Kidney glomerular epithelial cell (primary cell): ENCODE results near the gene RAB5B.
A peak's percentile ranks its signal among the peaks of the same experiment; 100 is the strongest.

Experiments
- DNase-seq: peaks from one replicate; lab custom pipeline; 2025; lab: John Stamatoyannopoulos, UW

Gene RAB5B, protein sequence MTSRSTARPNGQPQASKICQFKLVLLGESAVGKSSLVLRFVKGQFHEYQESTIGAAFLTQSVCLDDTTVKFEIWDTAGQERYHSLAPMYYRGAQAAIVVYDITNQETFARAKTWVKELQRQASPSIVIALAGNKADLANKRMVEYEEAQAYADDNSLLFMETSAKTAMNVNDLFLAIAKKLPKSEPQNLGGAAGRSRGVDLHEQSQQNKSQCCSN

DNA sequence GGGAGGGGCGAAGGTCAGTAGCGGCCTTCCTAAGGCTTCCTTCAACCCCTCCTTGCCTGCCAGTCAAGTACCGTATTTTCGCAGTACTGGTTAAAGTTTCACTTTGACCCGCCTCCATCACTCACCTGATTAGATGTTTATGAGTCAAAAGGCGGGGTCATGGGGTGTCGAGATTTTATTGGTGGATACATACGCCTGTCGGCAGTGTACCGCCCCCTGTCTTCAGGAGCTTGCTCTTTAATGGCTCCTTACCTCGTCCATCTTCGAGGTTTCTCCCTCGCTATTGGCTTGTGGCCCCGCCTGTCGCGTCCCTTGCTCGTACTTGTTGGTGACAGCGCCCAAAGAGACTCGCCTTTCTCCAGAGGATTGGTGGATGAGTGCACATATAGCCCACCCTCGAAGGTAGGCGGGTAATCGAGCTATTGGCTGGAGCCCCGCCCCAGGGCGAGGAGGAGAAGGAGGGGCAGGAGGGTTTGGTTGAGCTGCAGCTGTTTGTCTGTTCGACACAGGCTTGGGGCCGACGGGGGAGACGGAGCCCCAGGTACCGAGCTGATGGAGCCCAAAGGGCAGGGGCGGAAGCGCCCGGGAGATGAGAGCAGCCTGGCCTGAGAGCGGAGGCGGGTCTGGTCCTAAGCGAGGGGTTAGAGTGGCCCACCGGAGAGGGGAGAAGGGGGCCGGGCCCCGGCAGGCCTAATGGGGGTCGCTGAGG, at the start of gene RAB5B:
Gene RAB5B (plus strand): TSS at position 480 of the 709 bp plus-strand sequence. CDS start 12,883 bp downstream, outside the sequence.
- peak; percentile 100 for DNase-seq

DNA sequence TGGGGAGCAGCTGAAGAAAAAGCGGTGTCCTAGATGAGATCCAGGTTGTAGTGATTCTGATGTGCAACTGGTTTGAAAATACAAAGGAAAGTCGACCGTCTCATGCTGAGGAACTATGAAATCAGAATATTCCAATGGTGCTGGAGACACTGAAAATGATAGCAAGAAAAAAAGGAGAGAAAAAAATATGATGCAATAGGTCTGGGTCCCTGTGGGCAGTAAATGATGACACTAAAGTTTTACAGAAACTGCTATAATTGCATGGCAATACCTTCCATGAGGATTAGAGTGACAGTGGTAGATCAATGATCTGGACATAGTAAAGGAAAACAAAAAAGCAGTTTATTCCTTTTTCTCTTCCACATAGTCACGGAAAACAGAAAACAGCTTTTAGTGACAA, 48.5 kb upstream of the RAB5B start:
- no peak for DNase-seq

DNA sequence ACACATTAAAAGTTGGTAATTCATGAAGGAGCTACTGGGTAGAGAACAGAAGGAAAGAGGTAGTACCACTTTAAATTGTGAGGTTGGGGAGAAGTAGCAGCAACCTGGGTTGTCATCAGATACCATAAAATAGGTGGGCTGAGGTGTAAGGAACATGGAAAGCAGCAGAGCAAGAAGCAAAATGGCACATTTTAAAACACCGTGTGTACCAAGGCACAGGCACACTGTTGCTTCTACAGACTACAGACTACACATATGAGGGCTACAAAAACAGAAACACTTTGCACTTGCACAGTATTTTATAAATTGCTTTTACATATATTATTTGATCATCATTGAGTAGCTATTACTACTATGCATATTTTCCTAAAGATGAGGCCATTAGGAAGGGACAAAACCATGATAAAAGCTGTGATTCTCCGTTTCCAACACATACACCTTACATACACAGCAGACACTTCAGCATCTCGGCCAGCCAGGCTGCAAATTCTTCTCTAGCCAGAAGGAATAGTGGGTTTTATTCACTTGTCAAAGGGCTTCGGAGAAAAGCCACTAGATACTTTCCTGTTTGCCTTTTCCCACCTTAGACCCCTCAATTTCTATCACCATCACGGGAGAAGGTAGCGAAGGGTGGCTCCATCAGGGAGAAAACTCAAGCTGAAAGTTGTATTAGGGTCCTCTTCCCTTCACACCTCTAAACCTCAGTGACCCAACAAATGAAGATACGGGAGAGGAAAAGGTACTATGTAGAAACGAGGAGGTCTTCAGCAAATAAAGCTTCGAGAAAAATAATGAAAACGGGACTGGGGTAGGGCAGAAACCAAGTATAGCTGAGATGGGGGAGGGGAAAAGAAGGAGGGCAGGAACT, 47.8 kb upstream of the RAB5B start:
- DNase-seq: no peak

DNA sequence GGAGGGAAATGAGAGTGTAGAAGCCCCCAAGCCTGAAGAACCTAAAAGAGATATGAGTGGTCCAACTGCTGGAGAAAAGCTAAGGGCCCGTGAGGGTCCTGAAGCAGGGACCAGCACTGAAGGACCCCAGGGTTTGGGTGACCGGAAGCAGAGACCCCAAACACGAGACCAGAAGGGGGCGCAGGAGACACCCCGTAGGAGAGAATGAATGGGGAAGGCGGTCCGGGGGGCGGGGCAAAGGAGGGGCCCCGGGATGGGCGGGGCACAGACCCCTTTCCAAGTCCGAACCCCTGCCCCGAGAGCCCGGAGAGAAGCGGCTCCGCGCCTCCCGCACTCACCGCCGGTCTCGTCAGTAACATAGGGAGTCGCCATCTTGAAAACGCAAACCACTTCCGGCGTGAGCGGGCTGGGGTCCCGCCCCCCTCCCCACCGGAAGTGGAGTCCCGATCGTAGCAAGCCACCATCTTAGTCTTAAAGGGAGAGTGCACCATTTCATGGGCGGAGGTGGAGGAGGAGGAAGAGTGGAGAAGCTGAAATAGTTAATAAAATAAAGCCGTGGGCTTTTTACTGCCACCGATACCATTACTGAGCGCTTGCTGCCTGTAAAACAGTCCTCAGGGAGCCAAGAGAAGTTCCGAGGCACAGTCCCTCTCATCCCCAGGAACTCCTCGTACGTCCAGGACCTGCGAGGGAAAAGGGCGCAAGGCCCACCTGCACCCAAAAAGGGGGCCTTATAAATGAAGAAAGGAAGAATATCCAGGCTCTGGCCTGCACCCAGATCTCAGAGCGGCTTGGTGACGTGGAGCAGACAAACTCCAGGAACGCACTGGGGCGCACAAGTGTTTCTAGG, 46.9 kb upstream of the RAB5B start:
- peak; percentile 81 for DNase-seq

DNA sequence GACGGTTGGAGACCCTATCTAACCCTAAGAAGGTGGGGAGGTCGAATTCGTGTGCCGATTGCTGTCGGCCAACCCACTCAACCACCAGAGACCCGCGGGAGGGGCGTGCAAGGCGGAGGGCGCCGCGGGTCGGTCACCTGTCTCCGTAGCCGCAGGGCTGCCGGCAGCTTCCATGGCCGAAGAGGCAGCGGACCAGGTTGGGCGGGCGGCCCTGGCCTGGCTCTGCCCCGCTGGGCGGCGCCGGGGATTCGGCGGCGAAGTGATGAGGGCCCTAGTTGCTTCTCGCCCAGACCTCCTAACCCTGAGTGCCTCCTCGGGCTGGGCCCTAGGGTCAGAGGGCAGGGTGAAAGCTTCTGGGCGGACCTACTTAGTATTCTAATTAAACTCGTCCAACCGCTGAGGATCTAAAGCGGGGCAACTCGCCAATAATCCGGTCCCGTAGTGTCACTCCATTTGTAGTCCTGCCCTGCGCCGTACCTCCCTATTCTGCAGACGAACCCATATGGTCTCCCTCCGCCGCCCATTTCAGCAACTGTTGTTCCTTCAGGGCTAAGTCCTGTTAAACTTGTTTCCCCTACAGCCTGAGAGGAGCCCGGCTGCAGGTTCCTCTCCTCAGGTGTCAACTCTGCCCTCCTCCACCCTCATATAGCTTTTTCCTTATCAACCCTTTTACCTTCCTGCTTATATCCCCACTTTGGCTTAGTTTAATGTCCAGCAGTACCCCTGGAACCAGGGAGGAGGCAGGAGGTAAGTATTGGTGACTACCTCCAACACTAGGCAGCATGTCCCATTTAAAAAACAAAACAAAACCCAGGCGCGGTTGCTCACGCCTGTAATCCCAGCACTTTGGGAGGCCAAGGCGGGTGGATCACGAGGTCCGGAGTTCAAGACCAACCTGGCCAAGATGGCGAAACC, 46.0 kb upstream of the RAB5B start, which contains the start of gene PYM1:
Gene PYM1 (minus strand): TSS at position 307 of the 915 bp plus-strand sequence. CDS start 133 bp downstream, at position 174.
- DNase-seq: peak; percentile 44

DNA sequence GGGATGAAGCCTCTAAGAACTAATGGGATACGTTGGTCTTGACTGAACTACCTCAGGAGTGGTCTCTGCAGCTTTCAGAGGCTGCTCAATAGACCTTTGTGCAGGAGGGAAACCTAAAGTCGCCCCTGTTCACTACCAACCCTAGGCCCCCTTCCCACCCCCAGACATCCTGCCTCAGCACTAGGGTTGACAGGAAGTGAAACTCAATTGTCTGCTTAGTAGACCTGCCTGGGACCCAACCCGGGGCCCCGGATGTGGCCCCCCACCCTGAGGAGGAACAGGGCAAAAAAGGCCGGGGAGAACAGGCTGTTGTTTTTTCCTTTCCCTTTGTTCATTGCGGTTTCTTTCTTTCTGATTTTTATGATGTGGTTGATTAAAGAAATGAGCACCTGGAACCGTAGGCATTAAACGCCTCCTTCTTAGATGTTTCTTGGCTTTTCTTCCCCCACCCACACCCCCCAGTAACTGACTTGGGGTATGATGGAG, 44.5 kb upstream of the RAB5B start:
- DNase-seq: no peak

DNA sequence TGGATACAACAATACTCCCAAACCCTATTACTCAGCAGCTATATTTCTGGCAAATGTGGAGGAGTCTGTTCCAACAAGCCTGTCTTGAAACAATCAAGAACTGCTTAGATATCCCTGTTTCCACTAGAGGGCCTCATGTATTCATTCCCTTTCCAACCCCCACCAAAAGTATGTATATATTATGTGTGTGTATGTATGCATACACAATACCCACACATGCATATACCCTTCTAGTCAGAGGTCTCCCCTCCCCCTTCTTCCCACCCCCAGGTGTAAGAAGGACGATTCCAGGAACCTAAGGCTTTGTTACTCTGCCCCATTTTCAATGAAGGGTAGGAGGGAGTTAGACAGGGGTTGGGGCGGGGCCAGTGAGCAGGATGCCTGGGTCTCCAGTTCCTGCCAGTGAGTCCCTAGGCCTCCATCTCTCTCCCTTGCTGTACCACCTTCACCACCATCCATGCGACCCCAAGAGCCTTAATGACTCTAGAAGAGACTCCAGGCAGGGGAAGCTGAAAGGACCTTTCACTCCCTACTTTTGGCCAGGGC, 43.0 kb upstream of the RAB5B start, which contains the start of gene DGKA:
Gene DGKA (plus strand): TSS at position 392 of the 546 bp plus-strand sequence. CDS start 5,342 bp downstream, outside the sequence.
- DNase-seq: peak; percentile 48

DNA sequence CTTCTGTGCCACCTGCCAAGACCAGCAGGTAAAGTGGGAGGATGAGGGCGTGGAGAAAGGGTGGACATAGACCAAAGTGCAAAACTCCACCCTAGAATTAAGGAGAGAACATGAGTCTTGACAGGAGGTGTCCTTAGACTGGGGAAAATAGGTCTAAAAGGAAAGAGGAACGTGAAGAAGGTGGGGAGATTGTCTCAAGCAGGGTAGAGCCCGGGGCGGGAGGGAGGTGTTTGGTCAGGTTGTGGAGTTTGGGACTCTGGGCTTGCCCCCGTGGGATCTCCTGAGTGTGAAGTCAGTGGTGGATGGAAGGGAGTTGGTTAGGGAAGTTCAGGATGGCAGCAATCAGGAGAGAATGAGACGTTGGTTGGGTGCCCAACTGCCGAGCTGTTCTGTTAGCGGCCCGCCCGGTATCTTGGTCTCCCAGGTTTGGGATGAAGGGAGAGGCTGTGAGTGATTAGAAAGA, 42.5 kb upstream of the RAB5B start:
- no peak for DNase-seq

DNA sequence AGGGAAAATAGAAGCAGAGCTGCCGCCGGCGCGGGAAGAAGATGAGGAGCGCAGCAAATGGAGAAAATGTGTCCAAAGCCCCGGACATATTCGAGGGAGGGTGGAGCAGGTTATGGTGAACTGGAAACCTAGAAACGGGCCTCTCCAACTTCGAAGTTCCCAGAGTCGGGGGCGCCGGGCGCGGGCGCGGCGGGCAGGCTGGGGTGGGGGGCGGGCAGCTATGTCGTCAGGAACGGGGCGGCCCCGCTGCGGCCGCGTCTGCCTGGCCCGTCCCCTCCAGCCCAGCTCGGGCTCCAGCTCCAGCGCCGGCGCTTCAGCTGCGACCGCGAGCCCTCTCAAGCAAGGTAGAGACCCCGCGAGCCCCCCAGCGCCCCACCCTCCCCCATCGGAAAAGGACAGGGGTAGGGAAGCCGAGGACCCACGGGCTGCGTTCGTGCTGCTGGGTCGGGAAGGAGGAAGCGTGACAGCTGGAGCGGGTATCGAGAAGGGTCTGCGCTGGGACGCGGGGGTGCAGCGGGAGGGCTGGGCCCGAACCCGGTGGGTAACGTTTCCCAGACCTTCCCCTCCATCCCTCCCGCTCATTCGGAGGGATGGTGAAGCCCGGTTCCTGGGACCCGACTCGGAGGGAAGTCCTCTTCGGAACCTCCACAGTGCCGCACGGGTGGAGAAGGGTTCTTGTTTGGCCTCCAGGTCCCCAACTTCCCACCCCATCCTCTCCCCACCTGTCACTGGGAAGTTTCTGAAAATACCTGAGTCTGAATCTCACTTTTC, 41.9 kb upstream of the RAB5B start:
- peak; percentile 26 for DNase-seq

DNA sequence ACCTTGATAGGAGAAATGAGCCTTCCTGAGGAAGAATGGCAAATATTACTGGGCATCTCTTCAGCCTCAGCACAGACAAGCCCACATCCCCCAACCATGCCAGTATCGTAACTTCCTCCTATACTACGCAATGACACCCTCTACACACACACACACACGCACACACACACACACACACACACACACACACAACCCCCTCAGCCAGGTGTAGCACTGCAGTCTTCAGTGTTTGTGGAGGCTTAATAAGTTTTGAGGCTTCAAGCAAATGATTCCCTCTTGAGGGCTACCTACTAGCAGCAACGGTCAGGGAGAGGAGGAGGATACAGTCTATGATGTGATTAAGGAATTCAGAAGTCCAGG, 41.3 kb upstream of the RAB5B start:
- no peak for DNase-seq

DNA sequence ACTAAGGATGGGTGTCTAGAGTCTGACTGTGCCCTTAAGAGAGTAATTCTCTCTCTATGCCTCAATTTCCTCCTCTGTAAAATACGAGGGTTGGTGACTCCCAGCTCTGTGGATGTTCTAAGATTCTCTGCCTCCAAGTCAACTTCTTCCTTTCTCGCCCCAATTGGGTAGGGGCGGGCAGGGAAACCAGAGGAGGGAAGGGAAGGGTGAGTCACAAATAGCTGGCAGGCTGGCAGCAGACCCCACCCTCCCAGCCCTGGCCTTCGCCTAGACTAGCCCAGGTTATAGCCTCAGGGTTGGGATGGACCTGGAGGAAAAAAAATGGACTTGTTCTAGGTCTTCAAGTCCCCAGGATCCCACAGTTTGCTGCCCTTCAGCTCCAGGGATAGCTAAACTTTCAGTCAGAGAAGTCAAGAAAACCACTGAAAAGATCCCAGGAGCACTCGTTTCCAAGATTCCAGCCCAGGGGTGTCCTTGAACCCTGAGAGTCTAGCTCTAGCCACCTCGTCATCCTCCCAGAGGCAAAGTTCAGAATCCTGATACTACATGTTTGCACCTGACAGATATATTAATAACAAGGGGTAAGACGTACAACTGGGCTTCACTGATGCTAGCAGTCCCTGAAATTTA, 40.6 kb upstream of the RAB5B start:
- peak; percentile 8 for DNase-seq

DNA sequence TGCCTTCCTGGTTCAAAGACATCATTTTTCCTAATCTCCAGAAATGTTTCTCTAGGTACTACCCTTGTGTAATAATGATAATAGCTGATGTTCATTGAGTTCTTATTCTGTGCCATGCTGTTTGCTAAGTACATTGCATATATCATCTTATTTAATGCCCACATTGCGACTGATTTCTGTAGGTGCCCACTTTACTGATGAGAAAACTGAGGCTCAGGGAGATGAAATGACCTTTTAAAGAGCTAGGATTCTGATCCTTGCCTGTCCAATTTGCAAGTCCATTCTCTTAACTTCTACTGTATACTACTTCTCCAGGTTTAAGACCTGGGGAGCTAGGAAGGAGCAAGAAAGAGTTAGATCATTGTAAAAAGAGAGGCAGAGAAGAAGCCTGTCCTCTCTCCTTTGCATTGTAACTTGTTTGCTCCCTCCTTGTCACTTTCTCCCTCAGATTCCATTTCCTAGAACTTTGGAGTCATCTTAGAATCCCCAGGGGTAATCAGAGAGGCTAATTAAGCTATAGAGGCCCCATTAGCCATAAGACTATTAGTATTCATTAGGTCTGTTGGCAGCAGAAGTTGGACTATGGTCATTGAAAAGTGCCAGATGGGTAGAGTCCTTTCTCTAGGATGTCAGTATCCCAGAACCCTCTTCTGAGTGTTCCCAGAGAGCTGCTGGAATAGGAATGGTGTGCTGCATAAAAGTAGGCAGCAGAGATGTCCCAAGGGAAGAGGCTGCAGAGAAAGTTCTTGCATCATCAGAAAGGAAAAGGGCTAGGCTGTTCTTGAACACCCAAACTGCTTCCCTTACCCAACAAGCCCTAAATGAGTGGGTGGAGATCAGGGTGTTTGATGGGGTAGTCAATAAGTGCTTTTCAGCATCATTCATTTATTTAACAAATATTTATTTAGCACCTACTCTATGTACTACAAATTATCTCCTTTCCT, 39.8 kb upstream of the RAB5B start:
- DNase-seq: no peak

DNA sequence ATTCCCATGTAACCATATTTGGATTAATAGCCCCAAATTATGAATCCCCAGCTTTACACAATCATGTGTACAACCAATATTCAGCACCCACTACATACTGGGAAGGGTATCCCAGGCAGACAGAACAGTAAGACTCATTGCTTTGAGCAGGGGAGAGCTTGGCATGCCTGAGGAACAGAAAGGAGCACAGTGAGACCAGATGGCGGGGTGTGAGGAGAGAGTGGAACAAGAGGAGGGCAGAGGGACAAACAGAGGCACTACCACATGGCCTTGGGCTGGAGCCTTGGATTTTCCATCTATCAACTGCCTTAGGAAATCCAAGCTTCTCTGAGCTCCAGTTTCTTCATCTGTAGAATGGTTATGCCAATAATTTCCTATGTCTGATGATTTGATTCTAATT, 39.1 kb upstream of the RAB5B start:
- DNase-seq: no peak

DNA sequence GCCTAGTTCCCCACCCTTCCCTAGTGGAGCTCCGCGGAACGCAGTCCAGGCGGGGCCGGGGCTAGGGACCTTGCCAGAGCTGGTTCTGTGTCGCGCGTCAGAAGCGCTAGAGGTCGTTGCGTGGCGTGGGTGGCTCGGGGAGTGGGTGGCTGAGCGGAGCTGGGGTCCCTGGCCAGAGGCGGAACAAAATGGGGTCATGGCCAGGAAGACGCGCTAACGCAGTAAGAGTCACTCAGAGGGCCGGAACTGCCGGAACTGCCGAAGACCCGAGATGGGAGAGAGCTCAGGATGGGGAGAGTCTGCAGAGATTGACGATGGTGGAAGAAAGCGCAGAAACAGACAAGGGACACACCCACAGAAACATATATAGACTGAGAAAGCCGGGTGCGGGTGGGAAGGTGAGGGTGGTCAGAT, 38.1 kb upstream of the RAB5B start:
- DNase-seq: no peak

DNA sequence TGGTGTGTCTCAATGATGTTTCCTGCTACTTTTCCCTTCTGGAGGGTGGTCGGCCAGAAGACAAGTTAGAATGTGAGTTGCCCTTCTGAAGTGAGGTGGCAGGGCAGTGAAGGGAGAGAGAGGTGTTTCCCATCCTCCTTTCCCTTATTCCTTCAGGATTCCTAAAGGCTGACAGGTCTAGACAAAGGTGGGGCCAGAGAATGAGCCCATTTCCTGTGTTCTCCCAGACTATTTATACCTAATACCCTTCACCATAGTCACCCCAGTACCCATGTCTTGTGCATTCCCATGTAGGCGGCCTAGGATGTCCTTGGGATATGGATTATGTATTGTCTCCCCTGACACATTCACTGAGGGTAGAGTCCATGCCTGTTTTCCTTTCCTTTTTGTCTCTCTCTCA, 35.9 kb upstream of the RAB5B start:
- no peak for DNase-seq

DNA sequence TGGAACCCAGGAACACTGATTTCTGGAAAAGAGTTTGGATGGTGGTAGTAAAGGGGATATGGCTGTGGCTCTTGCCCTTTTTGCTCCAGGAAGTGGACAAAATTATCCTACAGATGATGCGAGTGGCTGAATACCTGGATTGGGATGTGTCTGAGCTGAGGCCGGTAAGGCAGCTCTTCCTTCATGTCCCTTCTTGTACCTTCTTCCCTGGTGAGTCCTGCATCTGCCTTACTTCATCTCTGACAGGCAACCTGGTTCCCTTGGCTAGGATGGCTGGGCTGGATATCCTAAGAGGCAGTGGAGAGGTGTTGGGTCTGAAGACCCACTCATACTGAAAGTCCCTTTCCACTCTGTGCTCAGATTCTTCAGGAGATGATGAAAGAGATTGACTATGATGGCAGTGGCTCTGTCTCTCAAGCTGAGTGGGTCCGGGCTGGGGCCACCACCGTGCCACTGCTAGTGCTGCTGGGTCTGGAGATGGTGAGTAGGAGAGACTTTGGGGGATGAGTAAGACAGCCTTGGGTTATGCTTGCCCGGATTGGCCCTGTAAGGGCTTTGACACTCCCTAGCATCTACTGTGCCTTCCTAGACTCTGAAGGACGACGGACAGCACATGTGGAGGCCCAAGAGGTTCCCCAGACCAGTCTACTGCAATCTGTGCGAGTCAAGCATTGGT, 34.9 kb upstream of the RAB5B start:
- DNase-seq: no peak
